ENCODE measurements around the gene USP2. TPM values are rescaled to one million over a fixed set of nuclear protein-coding genes. Genes with fewer than 3 reads are reported as not detected.

Gene USP2
- total RNA-seq, 2 experiments from 2014 or later = 10.6 to 24.5 TPM

DNA sequence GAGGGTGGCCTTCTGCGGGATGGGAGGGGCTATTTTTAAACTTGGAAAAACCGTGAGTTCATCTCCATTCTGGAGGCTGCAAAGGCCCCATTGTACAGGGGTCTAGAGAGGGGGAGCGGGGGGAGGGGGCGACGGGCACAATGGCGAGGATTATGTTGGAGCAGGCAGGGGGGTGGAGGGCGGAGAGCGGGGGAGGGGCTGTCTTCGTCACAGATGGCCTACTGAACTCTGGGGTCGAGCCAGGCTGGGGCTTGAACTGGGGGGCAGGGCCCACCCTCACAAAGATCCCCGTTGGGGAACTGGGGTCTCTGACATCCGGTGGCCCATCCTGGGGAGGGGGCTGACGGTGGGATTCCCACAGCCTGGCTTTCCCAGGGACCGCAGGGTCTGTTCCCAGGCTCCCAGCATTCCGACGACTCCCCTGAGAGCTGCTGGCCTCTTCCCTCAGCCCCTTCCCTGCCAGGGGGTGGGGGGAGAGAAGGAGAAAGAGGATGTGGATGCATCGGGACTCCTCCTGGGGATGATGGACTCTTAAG, 61.2 kb downstream of the USP2 start:
- H3K4me1 ChIP-seq (ENCODE audit: insufficient read depth, low read length, poor library complexity, severe bottlenecking) = peaks cover 52% of the 10 kb centered on the region
- ChIA-PET CTCF (ENCODE audit: unreplicated experiment) (interaction anchor here (1.6 kb wide), 1 partner anchor 45 kb away, joined by 4 read pairs; no protein-coding TSS in a partner anchor), POLR2A (interaction anchor here (1.3 kb wide), 1 partner anchor 204 kb away, joined by 3 read pairs; no protein-coding TSS in a partner anchor)
- peak overlapping the region; percentile 60 for H3K4me3 ChIP-seq (ENCODE audit: low read depth, low read length, poor library complexity, severe bottlenecking)
- no peaks in the 10 kb centered on the region for H3K9me2 ChIP-seq (ENCODE audit: insufficient read depth, low read length)
- intact Hi-C loops (cut with micrococcal nuclease; ENCODE audit: unreplicated experiment) = loop anchor here (2.0 to 5.0 kb wide), 4 partner anchors 52 to 253 kb away; partner anchors contain the start of genes DPAGT1 and VPS11
- peak overlapping the region; percentile 83 for H3K4me2 ChIP-seq (ENCODE audit: low read length)
- no peak for TF ChIP-seq EZH2phosphoT487 (IDR thresholded peaks at IDR 0.05; ENCODE audit: borderline replicate concordance, low read depth, low read length)
- TF ChIP-seq, protein P1, sequence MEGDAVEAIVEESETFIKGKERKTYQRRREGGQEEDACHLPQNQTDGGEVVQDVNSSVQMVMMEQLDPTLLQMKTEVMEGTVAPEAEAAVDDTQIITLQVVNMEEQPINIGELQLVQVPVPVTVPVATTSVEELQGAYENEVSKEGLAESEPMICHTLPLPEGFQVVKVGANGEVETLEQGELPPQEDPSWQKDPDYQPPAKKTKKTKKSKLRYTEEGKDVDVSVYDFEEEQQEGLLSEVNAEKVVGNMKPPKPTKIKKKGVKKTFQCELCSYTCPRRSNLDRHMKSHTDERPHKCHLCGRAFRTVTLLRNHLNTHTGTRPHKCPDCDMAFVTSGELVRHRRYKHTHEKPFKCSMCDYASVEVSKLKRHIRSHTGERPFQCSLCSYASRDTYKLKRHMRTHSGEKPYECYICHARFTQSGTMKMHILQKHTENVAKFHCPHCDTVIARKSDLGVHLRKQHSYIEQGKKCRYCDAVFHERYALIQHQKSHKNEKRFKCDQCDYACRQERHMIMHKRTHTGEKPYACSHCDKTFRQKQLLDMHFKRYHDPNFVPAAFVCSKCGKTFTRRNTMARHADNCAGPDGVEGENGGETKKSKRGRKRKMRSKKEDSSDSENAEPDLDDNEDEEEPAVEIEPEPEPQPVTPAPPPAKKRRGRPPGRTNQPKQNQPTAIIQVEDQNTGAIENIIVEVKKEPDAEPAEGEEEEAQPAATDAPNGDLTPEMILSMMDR (conservative IDR thresholded peaks at IDR 0.05; ENCODE audit: low read length) = no peak
- no peak for DNase-seq (ENCODE audit: low spot score)
- peak overlapping the region; percentile 95; the same call in 1 of the 2 replicates for H2AFZ ChIP-seq (ENCODE audit: low read length)
- H3K79me2 ChIP-seq (ENCODE audit: insufficient read depth, low read depth, low read length) = no peaks in the 10 kb centered on the region
- BruUV-seq (replicated peaks) = no TSS peak
- peak overlapping the region; percentile 63 for H3K27ac ChIP-seq (ENCODE audit: low read depth, low read length, poor library complexity, severe bottlenecking)
- no peaks in the 10 kb centered on the region for H3K9me3 ChIP-seq (ENCODE audit: low read length)
- no peaks in the 10 kb centered on the region for H3K36me3 ChIP-seq (ENCODE audit: insufficient read depth, low read length)
- no peaks in the 10 kb centered on the region for H4K20me1 ChIP-seq (ENCODE audit: insufficient read depth, low read length)

- Histone ChIP-seq H3K4me2 (ENCODE audit: low read length) (peak overlapping the region; percentile 31; the same call in 1 of the 2 replicates), H4K20me1 (ENCODE audit: insufficient read depth, low read length) (no peaks in the 10 kb centered on the region), H3K79me2 (ENCODE audit: insufficient read depth, low read depth, low read length) (no peaks in the 10 kb centered on the region), H3K27ac (ENCODE audit: low read depth, low read length, poor library complexity, severe bottlenecking) (no peak overlapping the region), H3K4me1 (ENCODE audit: insufficient read depth, low read length, poor library complexity, severe bottlenecking) (peaks cover 57% of the 10 kb centered on the region), H3K4me3 (ENCODE audit: low read depth, low read length, poor library complexity, severe bottlenecking) (no peak overlapping the region), H3K9me2 (ENCODE audit: insufficient read depth, low read length) (no peaks in the 10 kb centered on the region), H3K9me3 (ENCODE audit: low read length) (no peaks in the 10 kb centered on the region), H2AFZ (ENCODE audit: low read length) (no peak overlapping the region), H3K36me3 (ENCODE audit: insufficient read depth, low read length) (no peaks in the 10 kb centered on the region)
- CTCF ChIA-PET (ENCODE audit: unreplicated experiment) = no interaction called here
- POLR2A ChIA-PET = no interaction called here
- DNase-seq (ENCODE audit: low spot score) = no peak
- no TSS peak for BruUV-seq (replicated peaks)
- intact Hi-C loops (cut with micrococcal nuclease; ENCODE audit: unreplicated experiment) = loop anchor here (2.0 to 5.0 kb wide), 4 partner anchors 53 to 252 kb away; partner anchors contain the start of genes DPAGT1 and VPS11
- no peak for TF ChIP-seq EZH2phosphoT487 (IDR thresholded peaks at IDR 0.05; ENCODE audit: borderline replicate concordance, low read depth, low read length)
- TF ChIP-seq, protein P1 (conservative IDR thresholded peaks at IDR 0.05; ENCODE audit: low read length) = no peak
These were observed 61.7 kb downstream of the USP2 start for GRCh38 chr11:119319700-119320239.

GRCh38 chr11:119319136-119319699, 62.3 kb downstream of the USP2 start:
- Histone ChIP-seq H3K36me3 (ENCODE audit: insufficient read depth, low read length) (no peaks in the 10 kb centered on the region), H3K9me2 (ENCODE audit: insufficient read depth, low read length) (no peaks in the 10 kb centered on the region), H3K4me3 (ENCODE audit: low read depth, low read length, poor library complexity, severe bottlenecking) (no peak overlapping the region), H2AFZ (ENCODE audit: low read length) (no peak overlapping the region), H3K9me3 (ENCODE audit: low read length) (no peaks in the 10 kb centered on the region), H3K79me2 (ENCODE audit: insufficient read depth, low read depth, low read length) (no peaks in the 10 kb centered on the region), H3K27ac (ENCODE audit: low read depth, low read length, poor library complexity, severe bottlenecking) (peak overlapping the region; percentile 9), H3K4me1 (ENCODE audit: insufficient read depth, low read length, poor library complexity, severe bottlenecking) (peaks cover 58% of the 10 kb centered on the region), H4K20me1 (ENCODE audit: insufficient read depth, low read length) (no peaks in the 10 kb centered on the region), H3K4me2 (ENCODE audit: low read length) (peak overlapping the region; percentile 31)
- intact Hi-C loops (cut with micrococcal nuclease; ENCODE audit: unreplicated experiment) = no loop called here
- DNase-seq (ENCODE audit: low spot score) = no peak
- ChIA-PET CTCF (ENCODE audit: unreplicated experiment) (no interaction called here), POLR2A (interaction anchor here (1.2 kb wide), 1 partner anchor 19 kb away, joined by 3 read pairs; no protein-coding TSS in a partner anchor)
- no peak for TF ChIP-seq EZH2phosphoT487 (IDR thresholded peaks at IDR 0.05; ENCODE audit: borderline replicate concordance, low read depth, low read length)
- TF ChIP-seq, protein P1 (conservative IDR thresholded peaks at IDR 0.05; ENCODE audit: low read length) = no peak
- no TSS peak for BruUV-seq (replicated peaks)

All from OCI-LY7 (cell line).